GM12891 (cell line): ENCODE results near the gene ORAI1.
"Not testable (repeated sequence)": the region's sequence is repeated elsewhere in the genome, so short reads cannot be mapped to it uniquely, and the experiment has no call there.

Experiments
- DNase-seq: peaks from one replicate; pipeline ENCODE4 v3.0.0; 2011; ENCODE audit warnings: low spot score; ENCODE audit not compliant: insufficient read length
- FAIRE-seq: peaks from 2 replicates; lab custom pipeline; 2011; peaks lifted over from hg19 to GRCh38; lab: Jason Lieb, UNC
- PAX5 ChIP-seq: IDR thresholded peaks from 2 replicates; pipeline ENCODE4 v1.6.1; 2011; ENCODE audit warnings: low read length, moderate library complexity, mild to moderate bottlenecking; ENCODE audit not compliant: insufficient read depth, severe bottlenecking
- POLR2A ChIP-seq: IDR thresholded peaks from 2 replicates; pipeline ENCODE4 v1.6.1; 2011; ENCODE audit warnings: low read depth, low read length, control low read depth
- POLR2AphosphoS5 ChIP-seq: IDR thresholded peaks from 2 replicates; pipeline ENCODE4 v1.6.1; 2011; ENCODE audit warnings: low read depth, low read length, control low read depth
- POU2F2 ChIP-seq: IDR thresholded peaks from 2 replicates; pipeline ENCODE4 v1.6.1; 2011; ENCODE audit warnings: low read depth, mild to moderate bottlenecking, control low read depth, low read length, moderate library complexity
- SPI1 ChIP-seq: IDR thresholded peaks from 2 replicates; pipeline ENCODE4 v1.6.1; 2011; ENCODE audit warnings: low read depth, low read length, control low read depth
- TAF1 ChIP-seq: IDR thresholded peaks from 2 replicates; pipeline ENCODE4 v1.6.1; 2011; ENCODE audit warnings: low read depth, low read length, control low read depth

Gene ORAI1

DNA sequence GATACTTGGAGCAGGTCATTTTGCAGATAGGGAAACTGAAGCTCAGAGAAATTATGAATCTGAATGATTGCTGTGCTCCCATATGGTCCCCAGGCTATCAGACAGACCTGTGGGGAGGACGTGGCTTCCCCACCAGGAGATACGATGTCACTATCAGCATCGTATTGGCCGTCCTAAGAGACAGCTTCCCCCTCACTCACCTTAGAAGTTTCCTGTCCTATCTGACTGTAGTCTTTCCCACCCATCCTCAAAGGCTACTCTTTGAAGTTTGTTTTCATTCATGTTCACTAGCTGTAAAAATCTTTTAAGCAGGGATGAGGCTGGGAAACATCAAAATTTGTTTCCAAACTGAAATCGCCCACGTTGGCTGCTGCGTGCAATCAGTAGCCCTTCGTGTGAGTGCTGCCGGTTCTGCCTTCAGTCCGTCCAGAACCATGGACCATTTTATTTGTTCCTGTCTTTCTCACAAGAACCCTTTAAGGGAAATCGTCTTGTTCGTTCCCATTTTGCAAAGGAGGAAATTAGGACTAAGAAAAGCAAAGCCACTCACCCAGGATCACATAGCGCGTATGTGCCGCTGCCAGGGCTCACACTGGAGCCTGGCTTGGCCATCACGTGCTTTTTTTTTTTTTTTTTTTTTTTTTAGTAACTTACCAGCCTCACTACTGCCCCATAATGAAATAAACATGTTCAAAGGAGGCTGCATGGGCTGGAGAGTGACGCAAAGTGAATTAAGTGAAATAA, 44.5 kb upstream of the ORAI1 start:
- TF ChIP-seq POLR2AphosphoS5 = no peak
- TF ChIP-seq POU2F2 = no peak
- no peak for TF ChIP-seq PAX5
- no peak for TF ChIP-seq SPI1
- no peak for TF ChIP-seq POLR2A
- TF ChIP-seq TAF1 = no peak
- FAIRE-seq (no peak), DNase-seq (no peak)

DNA sequence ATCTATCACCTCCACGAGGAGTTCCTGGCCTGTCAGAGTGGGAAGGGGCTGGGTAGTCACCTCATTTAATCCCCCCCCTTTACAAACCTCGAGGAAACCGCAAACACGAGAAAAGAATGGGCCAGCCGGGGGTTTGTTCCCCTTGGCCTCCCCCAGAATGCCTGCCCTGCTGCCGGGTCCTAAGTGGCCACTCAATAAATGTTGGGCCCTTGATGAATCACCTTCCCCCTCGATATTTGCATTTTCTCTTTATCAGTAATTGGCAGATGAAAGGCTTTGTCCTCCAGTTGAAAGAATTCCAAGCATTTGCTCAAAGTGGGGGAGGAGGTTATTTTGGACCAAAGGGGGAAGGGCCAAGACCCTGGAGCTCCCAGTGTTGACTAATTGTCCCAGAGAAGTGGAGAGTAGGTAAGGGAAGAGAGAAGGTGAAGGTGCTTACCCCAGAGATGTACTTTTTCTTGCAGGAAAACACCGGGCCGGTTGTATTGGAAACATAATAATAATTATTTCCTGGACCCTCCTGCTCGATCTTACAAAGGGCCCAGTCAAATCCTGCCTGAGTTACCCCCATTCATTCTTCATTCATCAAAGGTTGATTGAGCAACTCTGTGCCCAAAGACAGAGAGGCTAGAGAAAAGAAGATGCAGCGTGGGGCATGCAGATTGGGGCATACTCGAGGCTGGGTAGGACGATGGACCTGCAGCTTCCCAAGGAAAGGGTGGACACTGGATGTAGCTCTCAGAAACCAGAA, 43.6 kb upstream of the ORAI1 start:
- FAIRE-seq (no peak), DNase-seq (no peak)
- TF ChIP-seq SPI1 = no peak
- 0 out of 2 replicates have a peak, but pooled peaks have one; percentile 16 for TF ChIP-seq POU2F2

DNA sequence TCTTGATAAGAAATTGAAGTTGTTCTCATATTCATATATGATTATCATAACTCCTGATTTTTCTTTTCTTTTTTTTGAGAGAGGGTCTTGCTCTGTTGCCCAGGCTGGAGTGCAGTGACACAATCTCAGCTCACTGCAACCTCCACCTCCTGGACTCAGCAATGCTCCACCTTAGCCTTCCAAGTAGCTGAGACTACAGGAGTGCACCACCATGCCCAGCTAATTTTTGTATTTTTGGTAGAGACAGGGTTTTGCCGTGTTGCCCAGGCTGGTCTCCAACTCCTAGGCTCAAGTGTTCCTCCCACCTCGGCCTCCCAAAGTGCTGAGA, 43.0 kb upstream of the ORAI1 start:
- not testable (repeated sequence) for DNase-seq, FAIRE-seq

DNA sequence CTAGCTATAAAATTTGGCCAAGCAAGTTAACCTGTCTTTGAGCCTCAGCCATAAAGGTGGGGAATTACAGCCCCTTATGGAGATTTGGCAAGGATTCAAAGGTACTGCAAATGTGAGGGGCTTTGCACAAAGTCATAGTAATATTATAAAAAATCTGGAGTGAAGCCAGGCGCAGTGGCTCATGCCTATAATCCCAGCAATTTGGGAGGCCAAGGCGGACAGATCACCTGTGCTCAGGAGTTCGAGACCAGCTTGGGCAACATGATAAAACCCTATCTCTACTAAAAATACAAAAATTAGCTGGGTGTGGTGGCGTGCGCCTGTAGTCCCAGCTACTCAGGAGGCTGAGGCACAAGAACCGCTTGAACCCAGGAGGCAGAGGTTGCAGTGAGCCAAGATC, 41.4 kb upstream of the ORAI1 start:
- DNase-seq, FAIRE-seq: not testable (repeated sequence)

DNA sequence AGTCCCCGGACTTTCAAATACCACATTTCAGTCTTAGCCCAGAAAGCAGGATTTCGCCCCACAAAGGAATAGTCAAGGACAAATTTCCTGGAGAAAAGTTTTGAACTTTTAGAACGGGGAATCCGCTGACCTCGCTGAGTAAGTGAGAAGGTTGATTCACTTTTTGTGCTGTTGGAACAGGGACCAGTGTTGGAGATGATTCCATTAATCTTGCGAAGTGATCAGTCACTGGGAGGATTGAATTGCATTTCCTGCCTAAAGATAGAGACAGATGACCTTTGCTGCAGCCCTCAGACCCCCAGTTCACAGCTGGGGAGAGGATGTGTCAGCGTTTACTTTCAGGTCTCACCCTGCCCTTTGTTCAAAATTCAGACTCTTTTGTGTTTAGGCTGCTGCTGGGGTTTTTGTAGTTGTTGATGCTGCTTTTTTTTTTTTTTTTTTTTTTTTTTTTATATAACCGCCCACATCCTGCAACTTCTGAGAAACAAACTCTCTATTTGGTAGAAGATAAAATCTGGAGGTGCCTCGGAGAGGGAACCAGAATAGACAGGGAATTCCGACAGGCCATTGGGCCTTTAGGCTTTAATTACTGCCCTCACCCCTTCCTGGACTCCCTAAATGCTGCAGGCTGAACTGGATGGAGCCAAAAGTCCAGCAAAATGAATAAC, 35.7 kb upstream of the ORAI1 start:
- FAIRE-seq = peak; percentile 62
- DNase-seq = no peak
- TF ChIP-seq POLR2A = no peak
- no peak for TF ChIP-seq TAF1
- TF ChIP-seq SPI1 = peak; percentile 0; the same call in 1 of the 2 replicates
- TF ChIP-seq POLR2AphosphoS5 = no peak

DNA sequence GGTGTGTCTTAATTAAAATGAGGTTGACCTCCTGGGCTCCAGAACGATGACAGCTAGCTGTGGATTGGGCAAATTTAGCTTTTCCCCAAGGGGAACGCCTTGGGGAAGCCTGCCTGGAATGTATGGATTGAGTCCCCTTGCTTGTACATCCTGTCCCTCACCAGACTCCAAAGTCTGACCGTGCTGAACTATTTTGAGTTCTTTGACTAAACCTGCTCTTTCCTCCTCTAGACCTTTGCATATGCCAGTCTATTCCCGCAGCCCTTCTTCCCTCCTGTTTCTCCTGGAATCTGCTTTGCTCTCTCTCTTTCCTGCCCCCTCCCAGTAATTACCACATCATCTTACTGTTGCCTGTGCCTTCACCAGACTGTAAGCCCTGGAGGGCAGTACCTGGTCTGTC, 34.0 kb upstream of the ORAI1 start:
- FAIRE-seq (no peak), DNase-seq (no peak)
- no peak for TF ChIP-seq POLR2A
- TF ChIP-seq TAF1 = no peak
- no peak for TF ChIP-seq POLR2AphosphoS5
- no peak for TF ChIP-seq POU2F2
- no peak for TF ChIP-seq SPI1
- no peak for TF ChIP-seq PAX5

DNA sequence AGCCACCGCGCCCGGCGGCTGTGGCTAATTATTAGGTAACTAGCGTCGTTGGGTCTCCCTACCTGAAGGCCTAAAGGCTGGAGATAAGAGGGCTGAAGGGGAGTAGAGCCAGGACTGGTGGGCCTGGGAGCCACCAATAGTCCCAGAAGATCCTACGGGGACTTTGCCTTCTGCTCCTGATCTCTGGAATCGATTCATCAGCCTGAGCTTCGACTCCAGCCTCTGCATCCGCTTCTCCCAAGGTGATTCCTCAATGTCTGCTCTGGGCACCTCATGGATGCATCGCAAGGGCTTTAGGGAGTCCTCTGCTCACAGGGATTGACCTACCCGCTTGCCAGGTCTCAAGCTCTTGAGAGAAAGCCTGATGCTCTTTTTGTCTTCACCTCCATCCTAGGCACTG, 30.8 kb upstream of the ORAI1 start:
- TF ChIP-seq POU2F2 = no peak
- TF ChIP-seq POLR2A = no peak
- no peak for TF ChIP-seq PAX5
- TF ChIP-seq POLR2AphosphoS5 = no peak
- no peak for TF ChIP-seq TAF1
- no peak for TF ChIP-seq SPI1
- no peak for FAIRE-seq
- DNase-seq = no peak

DNA sequence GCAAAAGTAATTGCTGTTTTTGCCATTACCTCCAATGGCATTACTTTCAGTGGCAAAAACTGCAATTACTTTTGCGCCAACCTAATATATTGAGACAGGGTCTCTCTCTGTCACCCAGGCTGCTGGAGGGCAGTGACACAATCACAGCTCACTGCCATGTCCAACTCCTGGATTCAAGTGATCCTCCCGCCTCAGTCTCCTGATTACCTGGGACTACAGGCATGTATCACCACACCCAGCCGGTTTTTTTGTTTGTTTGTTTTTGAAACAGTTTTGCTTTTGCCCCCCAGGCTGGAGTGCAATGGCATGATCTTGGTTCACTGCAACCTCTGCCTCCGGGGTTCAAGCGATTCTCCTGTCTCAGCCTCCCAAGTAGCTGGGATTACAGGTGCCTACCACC, 29.8 kb upstream of the ORAI1 start:
- no peak for FAIRE-seq
- TF ChIP-seq TAF1 = no peak
- TF ChIP-seq POLR2AphosphoS5 = no peak
- no peak for TF ChIP-seq POLR2A
- TF ChIP-seq SPI1 = no peak
- no peak for TF ChIP-seq POU2F2
- no peak for TF ChIP-seq PAX5
- no peak for DNase-seq

DNA sequence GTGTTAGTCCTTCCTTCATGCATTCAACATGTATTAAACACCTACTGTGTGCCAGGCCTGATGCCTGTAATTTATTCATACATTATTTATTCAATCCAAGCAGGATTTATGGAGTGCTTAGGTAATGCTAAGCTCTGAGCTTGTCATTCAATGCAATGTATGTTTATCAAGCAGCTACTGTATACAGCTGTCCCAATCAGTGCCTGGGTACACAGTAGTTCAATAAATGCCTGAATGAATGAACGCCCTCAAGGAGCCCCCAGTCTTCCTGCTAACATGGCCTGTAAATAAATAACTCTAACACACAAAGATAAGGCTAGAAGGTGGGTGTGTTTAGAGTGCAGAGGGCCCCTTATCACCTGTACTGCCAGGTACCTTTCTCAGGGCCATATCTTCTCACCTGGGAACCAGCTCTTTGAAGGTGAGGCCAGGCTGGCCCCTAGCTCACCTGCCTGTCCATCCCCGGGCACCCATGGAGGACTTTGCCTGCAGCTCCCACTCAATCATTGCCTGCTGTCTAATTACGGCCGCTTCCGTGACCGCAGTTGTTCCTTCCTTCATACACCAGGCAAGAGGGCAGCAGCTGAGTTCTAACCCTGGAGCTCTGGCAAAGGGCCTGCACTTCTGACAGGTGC, 25.5 kb upstream of the ORAI1 start:
- TF ChIP-seq POLR2A = no peak
- TF ChIP-seq POLR2AphosphoS5 = no peak
- no peak for TF ChIP-seq TAF1
- no peak for TF ChIP-seq POU2F2
- TF ChIP-seq PAX5 = no peak
- TF ChIP-seq SPI1 = no peak
- FAIRE-seq = no peak
- DNase-seq = no peak

DNA sequence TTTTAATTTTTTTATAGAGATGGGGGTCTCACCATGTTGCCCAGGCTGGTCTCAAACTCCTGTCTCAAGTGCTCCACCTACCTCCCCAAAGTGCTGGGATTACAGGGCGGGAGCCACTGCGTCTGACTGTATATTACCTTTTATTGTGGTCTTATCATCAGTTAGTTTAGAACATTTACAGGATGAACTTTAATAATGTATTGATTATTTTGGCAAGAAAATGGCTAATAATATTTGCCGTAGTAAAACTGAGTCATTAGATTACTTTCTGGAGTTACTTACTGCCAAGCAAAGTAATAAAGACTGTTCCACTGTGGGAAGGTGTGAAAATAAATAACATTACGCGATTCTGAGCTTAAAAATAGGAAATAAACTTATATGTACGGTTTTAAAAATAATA, 23.6 kb upstream of the ORAI1 start:
- TF ChIP-seq POLR2AphosphoS5 (no peak), TAF1 (no peak), PAX5 (no peak), POLR2A (no peak), POU2F2 (no peak), SPI1 (no peak)
- DNase-seq (no peak), FAIRE-seq (no peak)
